ENCODE measurements around the gene PAPOLB.

GRCh38 chr7:4854916-4855315 is 6.9 kb downstream of the PAPOLB start:
- TF ChIP-seq CTCF (conservative IDR thresholded peaks at IDR 0.05; ENCODE audit: low read depth, low read length) = no peak
- no peak for TF ChIP-seq POLR2A (IDR thresholded peaks at IDR 0.05; ENCODE audit: low read depth, low read length)
- no peak for TF ChIP-seq MAFK (IDR thresholded peaks at IDR 0.05; ENCODE audit: low read depth, low read length)
- no peak for TF ChIP-seq BHLHE40 (IDR thresholded peaks at IDR 0.05; ENCODE audit: low read depth, low read length)
- no peak for TF ChIP-seq CHD1 (IDR thresholded peaks at IDR 0.05; ENCODE audit: low read depth, low read length)
- no peak for TF ChIP-seq RAD21 (IDR thresholded peaks at IDR 0.05; ENCODE audit: low read length)
- no peak for TF ChIP-seq MXI1 (IDR thresholded peaks at IDR 0.05; ENCODE audit: borderline replicate concordance, low read depth, low read length)
- TF ChIP-seq NFE2L2 (IDR thresholded peaks at IDR 0.05; ENCODE audit: low read depth, low read length) = no peak
- no peak for TF ChIP-seq USF2 (IDR thresholded peaks at IDR 0.05; ENCODE audit: low read depth, low read length)
- no peak for TF ChIP-seq SMC3 (IDR thresholded peaks at IDR 0.05; ENCODE audit: low read depth, low read length)
- no peak for TF ChIP-seq CEBPB (IDR thresholded peaks at IDR 0.05; ENCODE audit: low read depth, low read length)
- no peak for TF ChIP-seq MAZ (IDR thresholded peaks at IDR 0.05; ENCODE audit: borderline replicate concordance, low read depth, low read length)
